ENCODE measurements around the gene CD6. TPM values are rescaled to one million over a fixed set of nuclear protein-coding genes. Genes with fewer than 3 reads are reported as not detected.
"Not testable (repeated sequence)": the region's sequence is repeated elsewhere in the genome, so short reads cannot be mapped to it uniquely, and the experiment has no call there.

The CD6 gene
- total RNA-seq, 1 experiment from 2014 or later = 0.05 TPM

GRCh38 chr11:60972182-60973030 is 926 bp downstream of the CD6 start:
- Histone ChIP-seq H3K27ac (no peak overlapping the region), H3K9me3 (replicated peaks) (peaks cover 6% of the 10 kb centered on the region; the same call in 1 of the 2 replicates), H3K36me3 (no peaks in the 10 kb centered on the region), H3K4me1 (replicated peaks) (no peaks in the 10 kb centered on the region), H3K27me3 (replicated peaks) (no peaks in the 10 kb centered on the region; the same call in 1 of the 2 replicates), H3K4me3 (no peak overlapping the region)
- DNase-seq (ENCODE audit: low read depth in 1 of 2, low spot score in 2 of 2) = no peak

DNA sequence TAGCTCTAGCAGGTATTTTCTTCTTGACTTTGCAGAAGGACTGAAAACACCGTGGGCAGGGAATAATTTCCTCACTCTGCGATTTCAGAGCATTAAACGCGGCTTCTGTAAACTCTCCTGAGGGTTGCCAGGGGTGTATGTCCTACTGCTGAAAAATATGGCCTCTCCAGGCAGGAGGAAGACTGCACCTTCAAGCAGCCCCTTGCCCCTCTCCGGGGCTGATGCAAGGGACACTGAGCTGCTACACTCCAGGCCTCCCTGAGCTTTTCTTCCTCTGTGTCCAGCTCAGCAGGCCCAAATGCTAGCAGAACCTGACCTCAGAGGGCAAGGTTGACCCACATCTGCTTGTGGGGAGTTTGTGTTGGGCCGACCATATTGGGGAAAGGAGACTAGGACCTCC is 2.2 kb downstream of the CD6 start:
- H3K9me3 ChIP-seq (replicated peaks) = 0 out of 2 replicates have a peak, but pooled peaks cover 2% of the 10 kb centered on the region
- no peak overlapping the region for H3K27ac ChIP-seq
- DNase-seq (ENCODE audit: low read depth in 1 of 2, low spot score in 2 of 2) = no peak
- no peaks in the 10 kb centered on the region for H3K36me3 ChIP-seq
- H3K4me3 ChIP-seq = no peak overlapping the region
- no peaks in the 10 kb centered on the region; the same call in 1 of the 2 replicates for H3K27me3 ChIP-seq (replicated peaks)
- H3K4me1 ChIP-seq (replicated peaks) = no peaks in the 10 kb centered on the region

DNA sequence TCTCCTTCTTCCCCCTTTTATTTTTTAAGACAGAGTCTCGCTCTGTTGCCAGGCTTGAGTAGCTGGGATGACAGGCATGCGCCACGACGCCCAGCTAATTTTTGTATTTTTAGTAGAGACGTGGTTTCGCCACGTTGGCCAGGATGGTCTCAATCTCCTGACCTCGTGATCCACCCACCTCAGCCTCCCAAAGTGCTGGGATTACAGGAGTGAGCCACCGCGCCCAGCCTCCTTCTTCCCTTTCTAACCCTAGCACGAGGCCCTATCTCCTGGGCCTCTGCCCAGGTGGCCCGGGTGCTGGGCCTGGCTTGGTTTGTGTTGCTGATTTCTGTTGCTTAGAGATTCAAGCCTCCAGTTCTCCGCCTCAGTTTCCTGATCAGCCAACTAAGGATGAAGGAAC is 2.8 kb downstream of the CD6 start:
- not testable (repeated sequence) for H3K4me1 ChIP-seq (replicated peaks); H3K4me3 ChIP-seq; DNase-seq (ENCODE audit: low read depth in 1 of 2, low spot score in 2 of 2); H3K36me3 ChIP-seq; H3K9me3 ChIP-seq (replicated peaks); H3K27ac ChIP-seq; H3K27me3 ChIP-seq (replicated peaks)

DNA sequence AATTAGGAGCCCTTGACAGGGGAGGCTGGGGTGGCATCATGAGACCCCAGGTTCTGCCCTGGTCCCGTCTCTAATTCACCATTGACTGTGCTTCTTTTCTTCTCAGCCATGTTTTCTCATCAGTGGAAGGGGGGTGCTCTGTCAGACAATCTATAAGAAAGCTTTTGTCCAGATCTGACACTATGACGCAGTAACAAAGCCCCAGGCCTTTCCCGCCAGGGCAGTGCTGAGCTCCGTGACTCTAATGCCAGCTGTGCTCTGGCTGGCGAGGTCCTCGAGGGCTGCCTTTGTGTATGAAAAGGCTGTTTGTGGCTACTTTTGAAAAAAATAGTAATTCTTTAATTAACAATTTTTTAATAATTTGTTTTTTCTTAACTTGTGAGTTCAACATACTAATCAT is 3.2 kb downstream of the CD6 start:
- Histone ChIP-seq H3K4me1 (replicated peaks) (no peaks in the 10 kb centered on the region), H3K27ac (no peak overlapping the region), H3K27me3 (replicated peaks) (no peaks in the 10 kb centered on the region; the same call in 1 of the 2 replicates), H3K36me3 (no peaks in the 10 kb centered on the region), H3K9me3 (replicated peaks) (no peaks in the 10 kb centered on the region), H3K4me3 (no peak overlapping the region)
- DNase-seq (ENCODE audit: low read depth in 1 of 2, low spot score in 2 of 2) = no peak

DNA sequence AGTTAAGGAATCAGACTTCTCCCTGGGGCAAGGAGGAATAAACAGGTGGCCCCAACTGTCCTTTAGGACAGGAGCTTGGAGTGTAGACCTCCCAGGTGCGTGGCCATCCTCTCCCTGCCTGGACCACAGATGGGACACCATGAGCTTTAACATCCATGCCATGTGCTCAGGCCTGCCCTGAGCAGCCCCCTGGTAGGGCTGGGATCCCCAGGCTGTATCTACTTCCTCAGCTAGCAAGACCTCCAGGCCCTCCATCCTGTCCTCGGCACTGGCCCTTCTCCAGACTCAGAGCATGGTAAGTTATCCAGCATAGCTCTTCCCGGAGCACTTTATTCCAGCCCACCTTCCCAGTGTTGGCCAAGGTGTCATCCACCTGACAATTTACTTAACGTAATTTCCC is 5.7 kb downstream of the CD6 start:
- DNase-seq (ENCODE audit: low read depth in 1 of 2, low spot score in 2 of 2) = no peak
- Histone ChIP-seq H3K27me3 (replicated peaks) (no peaks in the 10 kb centered on the region; the same call in 1 of the 2 replicates), H3K36me3 (no peaks in the 10 kb centered on the region), H3K4me1 (replicated peaks) (no peaks in the 10 kb centered on the region), H3K4me3 (no peak overlapping the region), H3K27ac (no peak overlapping the region), H3K9me3 (replicated peaks) (no peaks in the 10 kb centered on the region)

- H3K27ac ChIP-seq = no peak overlapping the region
- no peaks in the 10 kb centered on the region for H3K36me3 ChIP-seq
- H3K4me1 ChIP-seq (replicated peaks) = no peaks in the 10 kb centered on the region
Observed at GRCh38 chr11:60977836-60978235, 6.4 kb downstream of the CD6 start.

DNA sequence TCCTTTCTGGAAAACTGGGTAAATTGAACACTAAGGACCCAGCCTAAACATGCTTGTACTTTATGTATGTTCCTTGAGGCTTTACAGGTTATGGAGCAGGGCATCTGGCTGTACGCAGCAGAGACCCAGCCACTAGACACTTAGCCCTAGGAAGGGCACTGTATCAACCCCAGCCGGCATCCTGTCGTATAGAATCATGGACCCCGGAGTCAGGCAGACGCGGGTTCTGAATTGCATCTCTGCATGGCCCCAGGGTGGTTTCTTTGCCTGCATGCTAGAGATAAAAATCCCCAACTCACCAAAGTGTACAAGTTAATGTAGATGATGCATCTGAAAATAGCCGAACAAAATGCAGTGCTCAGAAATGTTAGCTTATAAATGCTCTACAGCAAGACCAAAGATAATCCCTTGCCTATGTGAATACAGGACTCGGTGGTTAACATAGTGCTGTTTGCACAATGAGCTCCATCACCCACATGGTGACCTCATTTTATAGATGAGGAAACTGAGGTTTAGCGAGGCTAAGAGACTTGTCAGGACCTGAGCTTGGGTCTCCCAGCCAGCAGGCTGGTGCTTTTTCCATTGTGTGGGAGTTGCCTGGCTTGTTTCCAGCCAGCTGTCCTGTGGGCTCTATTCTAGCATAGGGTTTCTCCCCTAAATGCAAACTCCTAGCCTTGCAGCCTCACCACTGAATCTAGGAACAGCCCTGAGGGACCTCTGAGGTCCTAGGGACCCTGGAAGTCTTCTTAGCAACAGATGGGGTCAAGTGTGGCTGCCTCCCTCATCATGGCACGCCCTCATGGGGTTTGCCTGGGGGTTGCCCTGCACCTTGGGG is 7.3 kb downstream of the CD6 start:
- Histone ChIP-seq H3K4me1 (replicated peaks) (no peaks in the 10 kb centered on the region), H3K36me3 (no peaks in the 10 kb centered on the region), H3K4me3 (no peak overlapping the region), H3K27ac (no peak overlapping the region), H3K9me3 (replicated peaks) (no peaks in the 10 kb centered on the region), H3K27me3 (replicated peaks) (peaks cover 1% of the 10 kb centered on the region; the same call in 1 of the 2 replicates)
- no peak for DNase-seq (ENCODE audit: low read depth in 1 of 2, low spot score in 2 of 2)

More at GRCh38 chr11:60977836-60978235, 6.4 kb downstream of the CD6 start:
- no peaks in the 10 kb centered on the region; the same call in 1 of the 2 replicates for H3K27me3 ChIP-seq (replicated peaks)
- no peaks in the 10 kb centered on the region for H3K9me3 ChIP-seq (replicated peaks)
- H3K4me3 ChIP-seq = no peak overlapping the region
- no peak for DNase-seq (ENCODE audit: low read depth in 1 of 2, low spot score in 2 of 2)

DNA sequence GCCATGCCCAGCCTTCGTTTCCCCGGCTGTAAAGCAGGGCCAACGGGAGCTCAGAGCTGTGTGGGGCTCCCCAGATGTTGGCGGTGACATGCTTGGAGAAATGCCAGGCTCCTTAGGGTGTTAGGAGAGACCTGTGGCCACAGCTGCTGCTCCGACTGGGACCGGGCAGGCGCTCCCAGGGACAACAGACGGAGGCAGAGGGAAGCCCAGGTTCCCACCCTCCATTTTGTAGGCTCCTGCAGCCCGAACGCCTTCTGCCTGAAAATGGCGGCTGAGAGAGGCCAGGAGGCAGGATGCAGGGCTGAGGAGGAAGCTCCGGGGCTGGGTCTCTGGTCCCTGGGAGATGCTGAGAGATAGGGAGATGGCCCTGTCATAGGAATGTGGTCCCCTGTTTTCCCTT is 10.0 kb downstream of the CD6 start:
- Histone ChIP-seq H3K4me3 (no peak overlapping the region), H3K27ac (no peak overlapping the region)
- DNase-seq (ENCODE audit: low read depth in 1 of 2, low spot score in 2 of 2) = no peak

GRCh38 chr11:60982184-60982583 is 10.7 kb downstream of the CD6 start:
- Histone ChIP-seq H3K27me3 (replicated peaks) (0 out of 2 replicates have a peak, but pooled peaks cover 4% of the 10 kb centered on the region), H3K27ac (no peak overlapping the region), H3K4me3 (no peak overlapping the region), H3K36me3 (no peaks in the 10 kb centered on the region), H3K9me3 (replicated peaks) (no peaks in the 10 kb centered on the region), H3K4me1 (replicated peaks) (peaks cover 9% of the 10 kb centered on the region)
- DNase-seq (ENCODE audit: low read depth in 1 of 2, low spot score in 2 of 2) = no peak

More for the DNA sequence above, 10.0 kb downstream of the CD6 start:
- 0 out of 2 replicates have a peak, but pooled peaks cover 4% of the 10 kb centered on the region for H3K27me3 ChIP-seq (replicated peaks)
- no peaks in the 10 kb centered on the region for H3K9me3 ChIP-seq (replicated peaks)
- H3K4me1 ChIP-seq (replicated peaks) = peaks cover 9% of the 10 kb centered on the region
- no peaks in the 10 kb centered on the region for H3K36me3 ChIP-seq

DNA sequence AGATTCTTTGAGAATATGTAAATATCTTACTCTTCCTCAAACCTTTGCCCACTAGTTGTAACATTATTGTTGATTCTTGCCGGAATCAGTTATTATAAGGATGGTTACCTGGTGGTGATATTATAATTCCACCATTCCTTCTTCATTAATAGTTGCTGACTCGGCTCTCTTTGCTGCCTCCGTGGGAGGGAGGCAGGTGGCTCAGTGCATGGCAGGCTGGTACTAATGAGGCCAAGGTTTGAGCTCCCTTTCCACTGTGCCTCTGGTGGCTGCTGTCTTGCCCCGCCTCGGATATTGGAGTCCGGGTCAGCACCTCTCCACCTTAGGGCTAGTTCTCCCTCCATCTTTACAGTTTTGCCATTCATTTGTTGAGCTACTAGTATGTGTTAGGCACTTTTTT is 12.7 kb downstream of the CD6 start:
- H3K4me3 ChIP-seq = no peak overlapping the region

GRCh38 chr11:60984636-60985035 is 13.2 kb downstream of the CD6 start:
- Histone ChIP-seq H3K27ac (no peak overlapping the region), H3K27me3 (replicated peaks) (0 out of 2 replicates have a peak, but pooled peaks cover 4% of the 10 kb centered on the region), H3K36me3 (no peaks in the 10 kb centered on the region), H3K9me3 (replicated peaks) (no peaks in the 10 kb centered on the region), H3K4me1 (replicated peaks) (peaks cover 9% of the 10 kb centered on the region), H3K4me3 (no peak overlapping the region)
- DNase-seq (ENCODE audit: low read depth in 1 of 2, low spot score in 2 of 2) = no peak

More for the DNA sequence above, 12.7 kb downstream of the CD6 start:
- Histone ChIP-seq H3K27me3 (replicated peaks) (0 out of 2 replicates have a peak, but pooled peaks cover 4% of the 10 kb centered on the region), H3K4me1 (replicated peaks) (peaks cover 9% of the 10 kb centered on the region), H3K27ac (no peak overlapping the region), H3K9me3 (replicated peaks) (no peaks in the 10 kb centered on the region), H3K36me3 (no peaks in the 10 kb centered on the region)
- no peak for DNase-seq (ENCODE audit: low read depth in 1 of 2, low spot score in 2 of 2)

DNA sequence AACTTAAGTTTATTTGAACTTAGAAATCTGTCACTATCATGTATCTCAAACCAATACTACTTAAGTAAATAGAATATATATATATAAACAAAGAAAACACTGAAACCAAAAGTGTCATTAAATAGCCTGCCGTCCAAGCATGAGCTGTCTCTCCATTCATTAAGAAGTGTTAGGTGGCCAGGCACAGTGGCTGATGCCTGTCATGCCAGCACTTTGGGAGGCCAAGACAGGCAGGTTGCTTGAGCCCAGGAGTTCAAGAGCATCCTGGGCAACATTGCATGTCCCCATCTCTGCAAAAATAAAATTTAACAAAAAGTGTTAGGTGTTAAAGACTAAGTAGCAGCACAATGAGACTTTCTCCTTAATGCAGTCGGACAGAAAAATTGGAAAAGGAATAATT is 14.0 kb downstream of the CD6 start:
- no peaks in the 10 kb centered on the region for H3K9me3 ChIP-seq (replicated peaks)
- no peaks in the 10 kb centered on the region for H3K36me3 ChIP-seq
- DNase-seq (ENCODE audit: low read depth in 1 of 2, low spot score in 2 of 2) = no peak
- 0 out of 2 replicates have a peak, but pooled peaks cover 4% of the 10 kb centered on the region for H3K27me3 ChIP-seq (replicated peaks)
- no peak overlapping the region for H3K4me3 ChIP-seq
- no peak overlapping the region for H3K27ac ChIP-seq
- H3K4me1 ChIP-seq (replicated peaks) = peaks cover 9% of the 10 kb centered on the region

- Histone ChIP-seq H3K27me3 (replicated peaks) (0 out of 2 replicates have a peak, but pooled peaks cover 4% of the 10 kb centered on the region), H3K9me3 (replicated peaks) (no peaks in the 10 kb centered on the region), H3K27ac (no peak overlapping the region), H3K4me3 (no peak overlapping the region), H3K4me1 (replicated peaks) (peaks cover 9% of the 10 kb centered on the region), H3K36me3 (no peaks in the 10 kb centered on the region)
- DNase-seq (ENCODE audit: low read depth in 1 of 2, low spot score in 2 of 2) = peak in 1 of 2 experiments; percentile 54
Observed at GRCh38 chr11:60985991-60986915, 14.8 kb downstream of the CD6 start.

Measured in SJSA1 (cell line).